Stimulated activated CD8-positive, alpha-beta memory T cell treated with anti-CD3 and anti-CD28 coated beads, Interleukin-12 subunit alpha, Interleukin-12 subunit beta, amount 100 ng/mL, for 24 hours (primary cell): Measurements from ENCODE around the gene DPYSL5.

Experiments used
- DNase-seq: peaks from one replicate; pipeline ENCODE4 v3.0.0-alpha.2; 2020; ENCODE audit errors: extremely low read depth

DPYSL5 gene

GRCh38 chr2:26968001-26968400, 120.1 kb downstream of the DPYSL5 start:
- DNase-seq: no peak

- no peak for DNase-seq
Measured at GRCh38 chr2:26969077-26969844, 121.3 kb downstream of the DPYSL5 start.

GRCh38 chr2:26970244-26970927, 122.5 kb downstream of the DPYSL5 start, which contains the start of gene MAPRE3:
TSS of gene MAPRE3 (plus strand) at chr2:26970637. CDS start at chr2:27022219, 51,582 bp downstream.
- DNase-seq: peak; percentile 44

DNA sequence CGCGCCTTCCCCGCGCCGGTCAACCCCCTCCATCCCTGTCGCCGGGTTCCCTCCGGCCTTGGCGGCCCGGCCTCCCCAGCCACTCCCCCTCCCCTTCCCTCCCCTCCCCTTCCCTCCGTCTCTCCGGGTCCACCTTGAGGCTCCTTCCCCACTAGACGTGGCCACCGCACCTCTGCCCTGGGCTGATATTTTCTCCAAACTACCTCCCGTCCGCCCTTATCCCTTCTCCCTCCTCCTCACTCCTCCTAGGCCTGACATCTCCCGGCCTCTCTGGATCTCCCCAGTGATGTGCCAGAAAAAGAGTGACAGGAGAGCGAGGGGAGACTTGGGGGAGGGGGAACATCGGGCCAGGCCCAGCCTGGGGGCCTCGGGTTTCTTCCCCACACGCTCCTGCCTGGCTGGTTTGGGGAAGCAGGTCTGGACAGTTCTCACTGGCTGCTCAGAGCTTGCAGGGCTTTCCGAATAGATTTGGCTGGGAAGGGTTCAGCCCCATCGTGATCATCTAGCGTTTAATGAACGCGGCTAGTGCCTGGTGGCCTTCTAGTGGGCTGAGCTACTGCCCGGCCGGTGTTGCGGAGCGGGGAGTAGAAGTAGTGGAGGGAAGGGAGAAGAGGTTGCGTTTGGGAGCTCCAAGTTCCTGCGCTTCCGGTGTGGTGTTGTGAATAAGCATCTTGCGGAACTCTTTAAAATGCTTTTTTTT, 123.1 kb downstream of the DPYSL5 start:
- no peak for DNase-seq

- DNase-seq: no peak
Measured at GRCh38 chr2:26971911-26972786, 124.2 kb downstream of the DPYSL5 start.

- DNase-seq: no peak
Measured at GRCh38 chr2:26974352-26974751, 126.4 kb downstream of the DPYSL5 start.

- no peak for DNase-seq
Measured at GRCh38 chr2:26975102-26975501, 127.2 kb downstream of the DPYSL5 start.

DNA sequence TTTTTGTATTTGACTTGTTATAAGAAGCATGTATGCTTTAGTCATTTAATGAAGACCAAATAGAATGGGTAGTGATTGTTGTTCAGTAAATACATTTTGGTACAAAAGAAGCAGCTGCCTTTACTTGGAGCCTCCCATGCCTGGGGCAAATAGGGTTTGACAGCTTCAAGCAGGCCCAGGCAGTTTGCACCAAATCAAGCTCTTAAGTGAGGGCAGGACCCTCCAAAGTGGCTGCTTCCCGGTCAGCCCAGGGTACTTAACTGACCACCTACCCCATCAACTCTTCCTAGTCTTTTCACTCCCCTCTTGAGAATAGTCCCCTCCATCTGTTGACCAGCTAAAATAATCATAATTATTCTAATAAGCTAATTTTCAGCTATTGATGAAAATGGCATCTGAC, 127.7 kb downstream of the DPYSL5 start:
- DNase-seq: no peak

DNA sequence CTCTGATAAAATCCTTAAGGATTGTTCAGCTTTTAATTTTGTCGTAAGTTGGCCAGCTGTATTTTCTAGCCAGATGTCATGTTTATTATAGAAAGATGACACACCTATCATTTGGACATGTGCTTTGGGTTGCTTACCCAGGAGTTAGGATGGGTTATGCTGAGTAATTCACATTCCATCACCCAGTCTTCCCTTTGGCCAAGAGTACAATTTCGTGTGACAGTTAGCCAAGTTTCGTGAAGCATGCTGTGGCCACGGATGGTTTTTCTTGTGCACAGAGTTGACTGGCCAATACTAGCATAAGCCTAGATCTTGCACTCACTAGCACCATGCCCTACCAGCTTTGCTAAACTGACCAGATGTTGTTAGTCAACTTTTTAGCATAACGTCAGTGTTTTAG, 128.3 kb downstream of the DPYSL5 start:
- no peak for DNase-seq

- no peak for DNase-seq
Measured at GRCh38 chr2:26977012-26977411, 129.1 kb downstream of the DPYSL5 start.

- no peak for DNase-seq
Measured at GRCh38 chr2:26978061-26978596, 130.2 kb downstream of the DPYSL5 start.

DNA sequence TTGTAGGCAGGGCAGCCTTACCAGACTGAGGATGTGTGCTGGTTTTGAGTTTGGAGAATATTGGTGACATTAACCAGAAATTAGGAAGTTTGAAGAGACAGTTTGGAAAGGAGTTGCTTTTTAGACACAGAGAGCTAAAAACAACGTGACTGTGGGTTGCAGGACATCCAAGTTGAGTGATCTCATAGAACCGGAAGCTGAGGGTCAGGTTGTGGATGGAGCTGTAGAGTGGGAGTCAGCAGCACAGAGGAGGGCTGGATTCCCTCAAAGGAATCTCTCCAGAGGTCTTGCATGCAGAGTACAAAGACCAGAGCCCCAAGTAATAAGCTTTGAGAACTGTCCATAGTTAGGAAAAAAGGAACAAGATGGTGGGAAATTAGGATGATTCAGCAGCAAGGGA, 131.8 kb downstream of the DPYSL5 start:
- DNase-seq: no peak

GRCh38 chr2:26980971-26981370, 133.0 kb downstream of the DPYSL5 start:
- no peak for DNase-seq

DNA sequence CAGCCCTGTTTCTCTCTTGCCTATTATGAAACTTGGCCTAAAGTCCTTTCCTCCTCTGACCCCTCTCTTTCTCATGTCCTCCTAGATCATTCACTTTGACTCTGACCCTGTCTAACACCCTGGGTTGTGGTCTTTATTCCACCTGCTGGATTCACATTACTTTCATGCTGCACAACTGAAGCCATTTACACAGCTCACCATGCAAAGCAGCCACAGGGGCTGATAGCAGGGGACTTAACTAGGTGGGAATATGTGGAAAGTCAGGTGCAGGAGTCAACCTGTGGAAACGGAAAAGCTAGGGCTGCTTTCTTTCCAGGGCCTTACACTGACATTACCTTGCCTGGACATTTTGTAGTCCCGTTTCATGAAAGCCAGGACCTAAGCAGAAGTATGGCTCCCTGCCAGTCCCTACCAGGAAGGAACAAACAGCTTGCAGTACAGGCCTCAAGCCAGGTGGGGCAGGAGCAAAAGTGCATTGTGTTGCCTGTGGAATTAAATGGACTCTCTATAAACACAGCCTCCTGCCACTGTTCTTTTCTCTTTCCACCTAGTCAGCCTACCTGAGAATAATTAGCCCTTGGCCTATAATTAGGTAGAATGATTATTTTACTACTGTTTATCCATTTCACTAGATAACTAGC, 134.3 kb downstream of the DPYSL5 start:
- no peak for DNase-seq

DNA sequence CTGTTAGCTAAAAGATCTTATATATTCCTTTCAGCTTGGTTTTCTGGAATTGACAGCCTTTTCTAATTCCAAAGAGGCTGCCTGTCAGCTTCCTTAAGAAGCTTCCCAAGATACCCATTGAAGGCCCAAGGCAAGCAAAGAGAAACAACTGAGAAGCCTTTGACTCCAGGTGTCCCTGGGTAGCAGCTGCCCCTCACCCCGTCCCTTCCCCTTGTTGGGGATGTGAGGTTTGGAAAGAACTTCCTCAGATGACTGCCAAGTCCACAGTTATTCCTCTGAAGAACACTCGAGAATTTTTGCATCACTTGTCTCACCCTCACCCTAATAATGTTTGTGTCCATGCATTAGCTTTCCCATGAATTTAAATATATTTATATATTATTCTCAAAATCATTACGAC, 135.8 kb downstream of the DPYSL5 start:
- DNase-seq: no peak

DNA sequence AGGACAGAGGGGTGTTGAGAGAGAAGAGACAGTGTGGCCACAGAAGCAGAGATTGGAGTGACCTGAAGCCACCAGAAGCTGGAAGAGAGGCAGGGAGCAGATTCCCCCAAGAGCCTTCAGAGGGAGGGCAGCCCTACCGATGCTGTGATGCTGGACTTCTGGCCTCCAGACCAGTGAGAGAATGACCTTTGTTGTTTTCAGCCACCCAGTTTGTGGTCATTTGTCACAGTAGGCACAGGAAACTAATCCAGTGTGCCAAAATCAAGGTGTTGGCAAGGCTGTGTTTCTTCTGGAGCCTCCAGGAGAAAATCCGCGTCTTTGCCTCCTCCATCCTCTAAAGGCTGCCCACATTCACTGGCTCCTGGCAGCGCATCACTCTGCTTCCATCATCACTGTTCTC, 137.9 kb downstream of the DPYSL5 start:
- DNase-seq: no peak

DNA sequence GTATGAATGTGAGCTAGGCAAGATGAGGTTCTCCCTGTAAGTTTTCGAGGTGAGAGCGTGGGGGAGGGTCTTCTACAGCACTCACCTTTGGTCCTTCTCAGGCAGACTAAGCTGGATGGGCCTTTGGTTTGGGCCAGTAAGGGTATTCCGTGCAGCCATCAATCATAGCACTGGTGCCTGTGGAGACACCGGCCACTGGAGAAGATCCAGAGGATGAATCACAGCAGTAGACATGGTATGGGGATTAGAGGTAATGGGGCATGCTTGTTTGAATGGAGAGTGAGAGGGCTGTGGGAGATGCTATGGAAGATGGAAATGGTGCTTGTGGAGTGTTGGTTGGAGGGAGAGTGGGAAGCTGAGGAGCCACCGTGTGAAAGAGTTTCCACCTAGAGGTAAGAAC, 138.6 kb downstream of the DPYSL5 start:
- DNase-seq: no peak

DNA sequence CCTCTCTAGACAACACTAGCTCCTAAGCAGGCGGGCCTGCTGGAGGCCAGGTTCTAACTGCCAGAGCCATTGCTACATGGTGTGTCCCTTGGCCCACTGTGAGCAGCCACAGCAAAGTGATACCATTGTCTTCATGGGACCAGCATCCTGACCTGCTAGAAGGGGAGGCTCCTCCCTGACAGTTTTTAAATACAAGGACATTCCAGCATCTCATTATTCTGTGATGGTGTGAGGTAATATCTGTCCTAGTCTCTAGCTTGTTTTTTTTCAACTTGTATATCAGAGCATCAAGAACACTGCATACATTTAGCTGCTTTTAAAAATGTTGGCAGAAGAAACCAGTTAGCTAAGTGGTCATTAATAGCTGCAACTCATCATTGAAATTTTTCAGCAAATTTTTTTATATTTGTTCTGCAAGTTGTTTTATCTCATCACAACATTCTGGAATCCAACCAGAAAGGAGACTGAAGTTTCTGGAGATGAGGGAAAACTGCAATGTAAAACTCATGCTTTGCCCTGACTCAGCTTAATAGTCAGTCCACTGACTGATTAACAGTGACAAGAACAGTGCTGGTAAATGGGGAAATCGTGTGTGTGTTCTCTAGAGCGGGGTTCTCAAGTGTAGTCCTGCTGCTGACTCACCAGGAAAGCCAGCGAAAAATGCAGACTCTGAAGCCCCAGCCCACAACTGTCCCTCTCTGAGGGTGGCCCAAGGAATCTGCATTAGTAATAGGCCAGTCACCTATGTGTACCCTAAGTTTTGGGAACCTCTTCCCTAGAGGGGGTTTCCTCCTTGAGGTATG, 140.3 kb downstream of the DPYSL5 start:
- no peak for DNase-seq

GRCh38 chr2:26989156-26989555, 141.2 kb downstream of the DPYSL5 start:
- no peak for DNase-seq

GRCh38 chr2:26991717-26992116, 143.8 kb downstream of the DPYSL5 start:
- no peak for DNase-seq
